DMS153 (cell line): ENCODE measurements around the gene CIITA.
"Not testable (repeated sequence)": the region's sequence is repeated elsewhere in the genome, so short reads cannot be mapped to it uniquely, and the experiment has no call there.

Experiments
- DNase-seq: peaks from one replicate; lab custom pipeline; 2025; lab: John Stamatoyannopoulos, UW

CIITA gene

GRCh38 chr16:10937068-10937859 lies 60.3 kb downstream of the CIITA start:
- no peak for DNase-seq

GRCh38 chr16:10938321-10938720 lies 61.3 kb downstream of the CIITA start:
- DNase-seq: no peak

GRCh38 chr16:10938796-10939648 lies 62.0 kb downstream of the CIITA start:
- DNase-seq: no peak

- DNase-seq: no peak
Observed at GRCh38 chr16:10939649-10940234, 62.7 kb downstream of the CIITA start.

- DNase-seq: no peak
Observed at GRCh38 chr16:10940501-10941079, 63.6 kb downstream of the CIITA start.

- no peak for DNase-seq
Observed at GRCh38 chr16:10941127-10941933, 64.3 kb downstream of the CIITA start.

GRCh38 chr16:10941935-10942351 lies 64.9 kb downstream of the CIITA start:
- not testable (repeated sequence) for DNase-seq

- DNase-seq: peak; percentile 85
Observed at GRCh38 chr16:10942352-10943063, 65.5 kb downstream of the CIITA start, which contains the start of gene DEXI. DEXI (minus strand) TSS chr16:10942468; CDS start chr16:10942005, 463 bp downstream.

GRCh38 chr16:10943064-10943353 lies 66.0 kb downstream of the CIITA start:
- DNase-seq: no peak

GRCh38 chr16:10944249-10945064 lies 67.5 kb downstream of the CIITA start, which contains the start of gene CLEC16A:
CLEC16A (plus strand) TSS chr16:10944564; CDS start chr16:10944718, 154 bp downstream.
- peak; percentile 94 for DNase-seq

- DNase-seq: no peak
Observed at GRCh38 chr16:10945065-10945787, 68.2 kb downstream of the CIITA start.

- DNase-seq: no peak
Observed at GRCh38 chr16:10946308-10946707, 69.3 kb downstream of the CIITA start.

- no peak for DNase-seq
Observed at GRCh38 chr16:10947211-10947787, 70.3 kb downstream of the CIITA start.

- DNase-seq: no peak
Observed at GRCh38 chr16:10949424-10949970, 72.5 kb downstream of the CIITA start.

GRCh38 chr16:10950393-10950792 lies 73.4 kb downstream of the CIITA start:
- no peak for DNase-seq

GRCh38 chr16:10951026-10951425 lies 74.0 kb downstream of the CIITA start:
- DNase-seq: no peak

GRCh38 chr16:10954903-10955302 lies 77.9 kb downstream of the CIITA start:
- DNase-seq: no peak

- no peak for DNase-seq
Observed at GRCh38 chr16:10957771-10958482, 80.9 kb downstream of the CIITA start.
